Natural killer cell (primary cell): ENCODE data around the gene L3MBTL4. TPM values are rescaled to one million over a fixed set of nuclear protein-coding genes. Genes with fewer than 3 reads are reported as not detected.

Experiments
- ATAC-seq, 3 donors: fragments of 150-1000 bp in 2 of 3; fragments of 200-7000 bp in 1 of 3; cut with Tn5 transposase; 1 replicate in 1 of 3; 2 replicates in 2 of 3; pipeline ENCODE4 v1.10.0; 2021; ENCODE audit warnings: mild to moderate bottlenecking in 2 of 3, moderate library complexity in 2 of 3
- DNase-seq, 2 donors: peaks; one replicate each; pipeline versions ENCODE4 v3.0.0 to v3.0.0-alpha.2; 2013 to 2021; ENCODE audit warnings: mixed read lengths in 1 of 2
- H3K27ac ChIP-seq: one replicate; pipeline ENCODE4 v1.5.1; 2013; ENCODE audit warnings: mild to moderate bottlenecking, low read length
- H3K27me3 ChIP-seq: one replicate; pipeline ENCODE4 v1.6.1; 2013; ENCODE audit warnings: low read length; ENCODE audit not compliant: control insufficient read depth, insufficient read depth
- H3K36me3 ChIP-seq: one replicate; pipeline ENCODE4 v1.6.1; 2013; ENCODE audit warnings: low read length; ENCODE audit not compliant: control insufficient read depth, insufficient read depth
- H3K4me1 ChIP-seq: one replicate; pipeline ENCODE4 v1.6.1; 2013; ENCODE audit warnings: low read length; ENCODE audit not compliant: control insufficient read depth, insufficient read depth
- H3K4me3 ChIP-seq: one replicate; pipeline ENCODE4 v1.5.1; 2013; ENCODE audit warnings: low read length
- H3K9me3 ChIP-seq: one replicate; pipeline ENCODE4 v1.6.1; 2013; ENCODE audit warnings: low read length; ENCODE audit not compliant: control insufficient read depth, insufficient read depth
- H3K27ac Mint-ChIP-seq, 2 donors: one replicate each; pipeline ENCODE4 v1.8.0; 2022; ENCODE audit warnings: mild to moderate bottlenecking in 2 of 2, mixed read lengths in 2 of 2, moderate library complexity in 1 of 2
- H3K27me3 Mint-ChIP-seq, 2 donors: one replicate each; pipeline ENCODE4 v1.8.0; 2022; ENCODE audit warnings: low read depth in 2 of 2, mixed read lengths in 2 of 2
- H3K36me3 Mint-ChIP-seq: one replicate; pipeline ENCODE4 v1.8.0; 2022; ENCODE audit warnings: mixed read lengths
- H3K4me1 Mint-ChIP-seq, 2 donors: one replicate each; pipeline ENCODE4 v1.8.0; 2022; ENCODE audit warnings: mixed read lengths in 2 of 2
- H3K4me3 Mint-ChIP-seq: one replicate; pipeline ENCODE4 v1.8.0; 2022; ENCODE audit warnings: mild to moderate bottlenecking, moderate library complexity, mixed read lengths
- H3K9me3 Mint-ChIP-seq, 2 donors: one replicate each; pipeline ENCODE4 v1.8.0; 2022; ENCODE audit warnings: mixed read lengths in 2 of 2
- WGBS: methylation state at CpG from one replicate; pipeline ENCODE4 v1.1.7; 2013; ENCODE audit warnings: missing lambda C conversion rate; ENCODE audit not compliant: insufficient coverage; 5-methylcytosine and 5-hydroxymethylcytosine counted together
- intact Hi-C: fragments of 100-400 bp; cut with micrococcal nuclease; formaldehyde crosslinking; loops from one replicate; pipeline ENCODE4 v1.14.2; 2022
- total RNA-seq, 4 donors: library from RNA; stranded (reverse); fragments of 120-200 nt in 1 of 4; gene quantifications; one replicate each; pipeline versions ENCODE4 v1.2.3 to v1.2.4, GENCODE V29; 2013 to 2022
- TF ChIP-seq, protein P1 (sequence below): fragments of 200-600 bp; IDR thresholded peaks from one replicate; pipeline ENCODE4 v1.8.0; 2022; ENCODE audit warnings: antibody characterized with exemption

The L3MBTL4 gene
- total RNA-seq, 3 donors from 2014 or later (not counting 1 experiment from before 2014, with no cell fraction given), result 27.9 to 34.2 (median 30.0) TPM

- H3K9me3 Mint-ChIP-seq, result no peaks in the 10 kb centered on the region
- H3K4me3 Mint-ChIP-seq, result no peak overlapping the region
- Histone ChIP-seq H3K4me3 (no peak overlapping the region), H3K9me3 (no peaks in the 10 kb centered on the region), H3K36me3 (no peaks in the 10 kb centered on the region), H3K27ac (no peak overlapping the region), H3K4me1 (no peaks in the 10 kb centered on the region), H3K27me3 (no peaks in the 10 kb centered on the region)
- WGBS, result 91% methylated on average over 4 of the region's 4 CpGs
- H3K27me3 Mint-ChIP-seq, result no peaks in the 10 kb centered on the region
- DNase-seq (no peak), ATAC-seq (no peak)
- H3K27ac Mint-ChIP-seq, result no peak overlapping the region
- intact Hi-C loops, result no loop called here
- no peaks in the 10 kb centered on the region for H3K4me1 Mint-ChIP-seq
- H3K36me3 Mint-ChIP-seq, result no peaks in the 10 kb centered on the region
- TF ChIP-seq, protein P1, sequence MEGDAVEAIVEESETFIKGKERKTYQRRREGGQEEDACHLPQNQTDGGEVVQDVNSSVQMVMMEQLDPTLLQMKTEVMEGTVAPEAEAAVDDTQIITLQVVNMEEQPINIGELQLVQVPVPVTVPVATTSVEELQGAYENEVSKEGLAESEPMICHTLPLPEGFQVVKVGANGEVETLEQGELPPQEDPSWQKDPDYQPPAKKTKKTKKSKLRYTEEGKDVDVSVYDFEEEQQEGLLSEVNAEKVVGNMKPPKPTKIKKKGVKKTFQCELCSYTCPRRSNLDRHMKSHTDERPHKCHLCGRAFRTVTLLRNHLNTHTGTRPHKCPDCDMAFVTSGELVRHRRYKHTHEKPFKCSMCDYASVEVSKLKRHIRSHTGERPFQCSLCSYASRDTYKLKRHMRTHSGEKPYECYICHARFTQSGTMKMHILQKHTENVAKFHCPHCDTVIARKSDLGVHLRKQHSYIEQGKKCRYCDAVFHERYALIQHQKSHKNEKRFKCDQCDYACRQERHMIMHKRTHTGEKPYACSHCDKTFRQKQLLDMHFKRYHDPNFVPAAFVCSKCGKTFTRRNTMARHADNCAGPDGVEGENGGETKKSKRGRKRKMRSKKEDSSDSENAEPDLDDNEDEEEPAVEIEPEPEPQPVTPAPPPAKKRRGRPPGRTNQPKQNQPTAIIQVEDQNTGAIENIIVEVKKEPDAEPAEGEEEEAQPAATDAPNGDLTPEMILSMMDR, result no peak
These were observed 463.1 kb downstream of the L3MBTL4 start for GRCh38 chr18:5951515-5952091.

DNA sequence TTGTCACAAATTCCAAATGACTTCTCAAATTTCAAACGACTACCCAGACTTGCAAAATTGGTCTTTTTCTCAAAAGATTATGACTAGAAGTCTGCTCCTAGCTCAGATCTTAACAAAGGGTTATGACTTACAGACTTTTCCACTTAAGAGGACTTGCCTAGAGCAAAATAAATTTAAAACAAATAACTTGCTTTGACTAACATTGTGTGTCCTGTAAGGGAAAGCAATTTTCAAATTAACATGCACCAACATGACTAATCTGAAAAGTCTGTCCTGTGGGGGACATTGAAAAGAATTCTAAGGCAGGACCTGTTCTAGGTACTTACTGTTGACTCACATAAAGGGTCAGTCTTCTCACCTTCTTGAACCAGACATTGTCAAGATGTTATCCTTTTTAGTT, 465.9 kb downstream of the L3MBTL4 start:
- no peak for ATAC-seq
- no peaks in the 10 kb centered on the region for H3K27me3 ChIP-seq
- no peaks in the 10 kb centered on the region for H3K9me3 ChIP-seq
- WGBS, result 67% methylated on average over 1 of the region's 1 CpG
- Mint-ChIP-seq H3K27ac (no peak overlapping the region), H3K4me1 (no peaks in the 10 kb centered on the region), H3K4me3 (no peak overlapping the region), H3K27me3 (peaks cover 0 to 5% of the 10 kb centered on the region in 2 donors), H3K9me3 (no peaks in the 10 kb centered on the region), H3K36me3 (no peaks in the 10 kb centered on the region)
- H3K4me3 ChIP-seq, result no peak overlapping the region
- TF ChIP-seq, protein P1, result no peak
- intact Hi-C loops, result no loop called here
- no peak for DNase-seq
- H3K36me3 ChIP-seq, result no peaks in the 10 kb centered on the region
- no peaks in the 10 kb centered on the region for H3K4me1 ChIP-seq
- H3K27ac ChIP-seq, result no peak overlapping the region

- Mint-ChIP-seq H3K4me1 (no peaks in the 10 kb centered on the region), H3K36me3 (no peaks in the 10 kb centered on the region), H3K27ac (no peak overlapping the region), H3K9me3 (no peaks in the 10 kb centered on the region), H3K27me3 (peaks cover 5 to 10% of the 10 kb centered on the region in 2 donors), H3K4me3 (no peak overlapping the region)
- ATAC-seq (no peak), DNase-seq (no peak)
- Histone ChIP-seq H3K4me3 (no peak overlapping the region), H3K36me3 (no peaks in the 10 kb centered on the region), H3K4me1 (no peaks in the 10 kb centered on the region), H3K27ac (no peak overlapping the region), H3K9me3 (no peaks in the 10 kb centered on the region), H3K27me3 (no peaks in the 10 kb centered on the region)
- 67% methylated on average over 1 of the region's 2 CpGs for WGBS
- TF ChIP-seq, protein P1, result no peak
- intact Hi-C loops, result no loop called here
These were observed 466.5 kb downstream of the L3MBTL4 start for GRCh38 chr18:5948237-5948636.

- no peaks in the 10 kb centered on the region for H3K27me3 ChIP-seq
- no peaks in the 10 kb centered on the region for H3K4me1 ChIP-seq
- peaks cover 11 to 24% of the 10 kb centered on the region in 2 donors for H3K27me3 Mint-ChIP-seq
- TF ChIP-seq, protein P1, result no peak
- ATAC-seq, result no peak
- H3K4me3 ChIP-seq, result no peak overlapping the region
- no peak overlapping the region for H3K4me3 Mint-ChIP-seq
- intact Hi-C loops, result no loop called here
- 100% methylated on average over 1 of the region's 3 CpGs for WGBS
- no peak overlapping the region for H3K27ac Mint-ChIP-seq
- H3K27ac ChIP-seq, result no peak overlapping the region
- H3K9me3 Mint-ChIP-seq, result no peaks in the 10 kb centered on the region
- H3K9me3 ChIP-seq, result no peaks in the 10 kb centered on the region
- DNase-seq, result no peak
- no peaks in the 10 kb centered on the region for H3K36me3 Mint-ChIP-seq
- no peaks in the 10 kb centered on the region for H3K36me3 ChIP-seq
- H3K4me1 Mint-ChIP-seq, result peaks cover 0 to 4% of the 10 kb centered on the region in 2 donors
These were observed 470.3 kb downstream of the L3MBTL4 start for GRCh38 chr18:5944448-5944847.
